ENCODE results near the gene SUPT3H. TPM values are rescaled to one million over a fixed set of nuclear protein-coding genes. Genes with fewer than 3 reads are reported as not detected.

The SUPT3H gene
- total RNA-seq, 1 donor from 2014 or later, result 13.3 TPM

DNA sequence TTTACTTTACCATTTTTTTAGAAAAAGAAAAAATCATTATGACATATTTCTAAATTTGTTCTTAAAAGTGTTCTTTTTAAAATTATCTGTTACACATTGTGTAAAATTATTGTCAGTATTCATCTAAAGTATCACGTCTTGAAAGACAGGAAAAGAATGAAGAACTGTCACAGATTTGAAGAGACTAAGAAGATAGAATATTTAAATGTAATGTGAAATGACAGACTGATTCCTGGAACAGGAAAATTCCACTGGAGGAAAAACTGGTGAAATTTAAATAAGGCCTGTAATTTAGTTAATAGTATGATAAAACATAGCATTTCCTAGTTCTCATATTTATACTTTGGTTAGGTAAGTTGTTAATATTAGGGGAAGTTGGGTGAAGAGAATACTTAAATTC lies 102.4 kb downstream of the SUPT3H start:
- no peak for TF ChIP-seq CTCF (IDR thresholded peaks at IDR 0.05)
- H3K9me3 Mint-ChIP-seq (ENCODE audit: low read depth), result peaks cover 9% of the 10 kb centered on the region
- H3K27ac Mint-ChIP-seq (ENCODE audit: unreplicated experiment), result no peak overlapping the region
- no peak overlapping the region for H3K4me3 Mint-ChIP-seq (ENCODE audit: unreplicated experiment)
- DNase-seq (ENCODE audit: low spot score), result no peak
- H3K4me1 Mint-ChIP-seq (ENCODE audit: low read depth), result no peaks in the 10 kb centered on the region
- peaks cover 7% of the 10 kb centered on the region for H3K36me3 Mint-ChIP-seq (ENCODE audit: low read depth)
- H3K27me3 Mint-ChIP-seq (ENCODE audit: low read depth), result no peaks in the 10 kb centered on the region

DNA sequence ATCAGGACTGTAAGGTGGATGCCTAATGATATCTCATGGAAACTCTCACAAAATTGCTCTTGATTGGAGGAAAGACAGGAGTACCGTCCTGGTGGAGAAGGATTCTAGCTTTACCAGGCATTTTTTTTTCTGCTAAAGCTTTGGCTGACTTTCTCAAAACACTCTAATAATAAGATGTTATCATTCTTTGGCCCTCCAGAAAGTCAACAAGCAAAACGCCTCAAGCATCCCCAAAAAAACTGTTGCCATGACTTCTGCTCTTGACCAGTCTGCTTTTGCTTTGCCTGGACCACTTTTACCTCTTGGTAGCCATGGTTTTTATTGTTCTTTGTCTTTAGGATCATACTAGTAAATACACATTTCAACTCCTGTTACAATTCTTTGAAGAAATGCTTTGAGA lies 105.1 kb downstream of the SUPT3H start:
- no peak for DNase-seq (ENCODE audit: low spot score)
- Mint-ChIP-seq H3K27me3 (ENCODE audit: low read depth) (no peaks in the 10 kb centered on the region), H3K27ac (ENCODE audit: unreplicated experiment) (no peak overlapping the region), H3K4me3 (ENCODE audit: unreplicated experiment) (no peak overlapping the region), H3K36me3 (ENCODE audit: low read depth) (peaks cover 5% of the 10 kb centered on the region), H3K9me3 (ENCODE audit: low read depth) (peaks cover 6% of the 10 kb centered on the region), H3K4me1 (ENCODE audit: low read depth) (no peaks in the 10 kb centered on the region)
- TF ChIP-seq CTCF (IDR thresholded peaks at IDR 0.05), result no peak

DNA sequence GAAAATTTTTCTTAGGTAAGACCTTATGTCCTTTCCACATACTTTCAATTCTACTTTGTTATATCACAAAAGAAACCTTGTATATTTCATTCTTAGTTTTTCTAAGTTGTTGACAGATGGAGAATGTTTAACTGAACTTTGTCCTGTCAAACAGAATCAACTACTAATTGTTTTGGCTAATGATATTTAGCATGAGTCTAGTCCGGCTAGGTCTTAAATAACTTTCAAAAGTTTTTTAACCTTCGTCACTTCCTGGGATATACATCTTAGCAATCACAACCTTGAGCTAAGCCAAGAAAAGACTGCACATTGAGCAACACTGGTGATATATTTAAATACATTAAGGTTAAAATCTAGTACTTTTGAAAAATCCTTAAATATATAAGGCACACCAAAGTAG lies 112.5 kb downstream of the SUPT3H start:
- DNase-seq (ENCODE audit: low spot score), result no peak
- no peak for TF ChIP-seq CTCF (IDR thresholded peaks at IDR 0.05)
- H3K9me3 Mint-ChIP-seq (ENCODE audit: low read depth), result peaks cover 3% of the 10 kb centered on the region
- H3K27me3 Mint-ChIP-seq (ENCODE audit: low read depth), result no peaks in the 10 kb centered on the region
- H3K27ac Mint-ChIP-seq (ENCODE audit: unreplicated experiment), result no peak overlapping the region
- H3K4me3 Mint-ChIP-seq (ENCODE audit: unreplicated experiment), result no peak overlapping the region
- no peaks in the 10 kb centered on the region for H3K4me1 Mint-ChIP-seq (ENCODE audit: low read depth)
- H3K36me3 Mint-ChIP-seq (ENCODE audit: low read depth), result no peaks in the 10 kb centered on the region

DNA sequence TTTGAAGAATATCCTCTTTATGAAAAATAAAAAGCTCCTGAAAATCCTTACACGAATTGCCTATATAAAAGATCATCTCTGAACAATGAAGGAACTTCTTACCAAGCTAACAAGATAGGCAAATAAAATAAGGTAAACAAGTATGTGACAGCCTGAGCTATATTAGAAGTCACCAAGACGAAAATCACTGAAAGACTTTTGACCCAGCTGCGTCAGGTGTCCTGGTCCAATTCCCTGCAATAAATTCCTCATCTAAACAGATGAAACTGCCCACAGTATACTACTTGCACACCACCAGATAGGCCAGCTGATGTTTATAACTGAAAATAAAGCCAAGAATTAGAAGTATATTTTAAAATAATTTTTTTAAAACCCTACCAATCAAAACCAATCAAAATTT lies 117.0 kb downstream of the SUPT3H start:
- Mint-ChIP-seq H3K9me3 (ENCODE audit: low read depth) (peaks cover 3% of the 10 kb centered on the region), H3K4me3 (ENCODE audit: unreplicated experiment) (no peak overlapping the region), H3K36me3 (ENCODE audit: low read depth) (no peaks in the 10 kb centered on the region), H3K4me1 (ENCODE audit: low read depth) (no peaks in the 10 kb centered on the region), H3K27ac (ENCODE audit: unreplicated experiment) (no peak overlapping the region), H3K27me3 (ENCODE audit: low read depth) (no peaks in the 10 kb centered on the region)
- DNase-seq (ENCODE audit: low spot score), result no peak
- no peak for TF ChIP-seq CTCF (IDR thresholded peaks at IDR 0.05)

GRCh38 chr6:45256697-45257695 lies 120.7 kb downstream of the SUPT3H start:
- DNase-seq (ENCODE audit: low spot score), result no peak
- Mint-ChIP-seq H3K27ac (ENCODE audit: unreplicated experiment) (no peak overlapping the region), H3K4me3 (ENCODE audit: unreplicated experiment) (no peak overlapping the region), H3K36me3 (ENCODE audit: low read depth) (no peaks in the 10 kb centered on the region), H3K4me1 (ENCODE audit: low read depth) (no peaks in the 10 kb centered on the region), H3K27me3 (ENCODE audit: low read depth) (no peaks in the 10 kb centered on the region), H3K9me3 (ENCODE audit: low read depth) (no peaks in the 10 kb centered on the region)
- TF ChIP-seq CTCF (IDR thresholded peaks at IDR 0.05), result no peak

Data from chondrocyte (in vitro differentiated cells).